ENCODE results near the gene CFAP46.

Gene CFAP46

GRCh38 chr10:132807621-132808049 is 134.7 kb downstream of the CFAP46 start:
- Histone ChIP-seq H3K18ac (ENCODE audit: low read length) (no peak overlapping the region), H3K36me3 (replicated peaks in 1 of 2; ENCODE audit: control insufficient read depth in 2 of 2, insufficient read depth in 2 of 2, low read length in 2 of 2) (no peaks in the 10 kb centered on the region), H3K14ac (ENCODE audit: low read length) (peak overlapping the region; percentile 31), H2BK12ac (ENCODE audit: low read length) (peak overlapping the region; percentile 30), H2AFZ (ENCODE audit: low read length) (no peak overlapping the region), H3K27me3 (ENCODE audit: control insufficient read depth in 3 of 3, insufficient read depth in 3 of 3, low read depth in 1 of 3, low read length in 3 of 3) (peaks cover 0 to 6% (median 0%) of the 10 kb centered on the region in 3 experiments), H4K91ac (ENCODE audit: low read depth, low read length, poor library complexity) (no peak overlapping the region), H3K4me3 (ENCODE audit: low read length in 2 of 2) (no peak overlapping the region), H3K4ac (ENCODE audit: low read length) (no peak overlapping the region), H3K4me1 (ENCODE audit: control insufficient read depth in 2 of 2, insufficient read depth in 1 of 2, low read depth in 1 of 2, low read length in 2 of 2) (peaks cover 0 to 4% of the 10 kb centered on the region in 2 donors), H2BK5ac (ENCODE audit: low read length) (no peak overlapping the region), H3K79me1 (ENCODE audit: low read depth, low read length) (no peaks in the 10 kb centered on the region), H2AK5ac (ENCODE audit: low read depth, low read length) (peak overlapping the region; percentile 53), H3K4me2 (ENCODE audit: insufficient read depth, low read length, poor library complexity, severe bottlenecking) (no peak overlapping the region), H2BK120ac (ENCODE audit: low read depth, low read length) (no peak overlapping the region), H3K27ac (replicated peaks; ENCODE audit: low read length) (no peak overlapping the region), H3K23ac (ENCODE audit: low read depth, low read length, poor library complexity) (no peak overlapping the region), H3K9me3 (replicated peaks in 1 of 2; ENCODE audit: control insufficient read depth in 2 of 2, insufficient read depth in 1 of 2, low read depth in 1 of 2, low read length in 2 of 2) (no peaks in the 10 kb centered on the region), H3K9ac (ENCODE audit: low read depth, low read length, poor library complexity) (no peak overlapping the region), H4K8ac (ENCODE audit: low read depth, low read length) (no peak overlapping the region), H2BK15ac (ENCODE audit: low read length) (no peak overlapping the region)
- no CpG with 5 or more reads among the region's 27 CpGs for WGBS, 2 donors (ENCODE audit: extremely low coverage in 2 of 2, insufficient read length in 2 of 2, insufficient replicate concordance in 1 of 2)
- DNase-seq (ENCODE audit: low spot score) = no peak

- peak overlapping the region; percentile 5 for H3K18ac ChIP-seq (ENCODE audit: low read length)
- peaks cover 6% of the 10 kb centered on the region in 2 donors for H3K9me3 ChIP-seq (replicated peaks in 1 of 2; ENCODE audit: control insufficient read depth in 2 of 2, insufficient read depth in 1 of 2, low read depth in 1 of 2, low read length in 2 of 2)
- no peak overlapping the region for H2BK12ac ChIP-seq (ENCODE audit: low read length)
- peak overlapping the region; percentile 52 for H2AK5ac ChIP-seq (ENCODE audit: low read depth, low read length)
- H3K4me2 ChIP-seq (ENCODE audit: insufficient read depth, low read length, poor library complexity, severe bottlenecking) = no peak overlapping the region
- no peak overlapping the region for H3K9ac ChIP-seq (ENCODE audit: low read depth, low read length, poor library complexity)
- H3K4me3 ChIP-seq (ENCODE audit: low read length in 2 of 2) = no peak overlapping the region
- no peak overlapping the region for H2AFZ ChIP-seq (ENCODE audit: low read length)
- no peak for DNase-seq (ENCODE audit: low spot score)
- no peak overlapping the region for H3K27ac ChIP-seq (replicated peaks; ENCODE audit: low read length)
- H3K79me1 ChIP-seq (ENCODE audit: low read depth, low read length) = no peaks in the 10 kb centered on the region
- WGBS, 2 donors (ENCODE audit: extremely low coverage in 2 of 2, insufficient read length in 2 of 2, insufficient replicate concordance in 1 of 2) = no CpG with 5 or more reads among the region's 25 CpGs
- H4K8ac ChIP-seq (ENCODE audit: low read depth, low read length) = no peak overlapping the region
- H2BK5ac ChIP-seq (ENCODE audit: low read length) = no peak overlapping the region
- no peak overlapping the region for H3K23ac ChIP-seq (ENCODE audit: low read depth, low read length, poor library complexity)
- peaks cover 0 to 4% of the 10 kb centered on the region in 2 donors for H3K4me1 ChIP-seq (ENCODE audit: control insufficient read depth in 2 of 2, insufficient read depth in 1 of 2, low read depth in 1 of 2, low read length in 2 of 2)
- no peaks in the 10 kb centered on the region for H3K36me3 ChIP-seq (replicated peaks in 1 of 2; ENCODE audit: control insufficient read depth in 2 of 2, insufficient read depth in 2 of 2, low read length in 2 of 2)
- H2BK120ac ChIP-seq (ENCODE audit: low read depth, low read length) = no peak overlapping the region
- peaks cover 0 to 6% (median 0%) of the 10 kb centered on the region in 3 experiments for H3K27me3 ChIP-seq (ENCODE audit: control insufficient read depth in 3 of 3, insufficient read depth in 3 of 3, low read depth in 1 of 3, low read length in 3 of 3)
- no peak overlapping the region for H3K14ac ChIP-seq (ENCODE audit: low read length)
- no peak overlapping the region for H4K91ac ChIP-seq (ENCODE audit: low read depth, low read length, poor library complexity)
- H3K4ac ChIP-seq (ENCODE audit: low read length) = no peak overlapping the region
- no peak overlapping the region for H2BK15ac ChIP-seq (ENCODE audit: low read length)
Measured at GRCh38 chr10:132806561-132807003, 135.8 kb downstream of the CFAP46 start.

- Histone ChIP-seq H4K91ac (ENCODE audit: low read depth, low read length, poor library complexity) (no peak overlapping the region), H3K18ac (ENCODE audit: low read length) (no peak overlapping the region), H2AK5ac (ENCODE audit: low read depth, low read length) (no peak overlapping the region), H2BK15ac (ENCODE audit: low read length) (no peak overlapping the region), H2BK5ac (ENCODE audit: low read length) (no peak overlapping the region), H2AFZ (ENCODE audit: low read length) (no peak overlapping the region), H3K14ac (ENCODE audit: low read length) (no peak overlapping the region), H4K8ac (ENCODE audit: low read depth, low read length) (no peak overlapping the region), H3K4me3 (ENCODE audit: low read length in 2 of 2) (no peak overlapping the region), H3K27ac (replicated peaks; ENCODE audit: low read length) (no peak overlapping the region), H3K36me3 (replicated peaks in 1 of 2; ENCODE audit: control insufficient read depth in 2 of 2, insufficient read depth in 2 of 2, low read length in 2 of 2) (no peaks in the 10 kb centered on the region), H3K9ac (ENCODE audit: low read depth, low read length, poor library complexity) (no peak overlapping the region), H3K79me1 (ENCODE audit: low read depth, low read length) (no peaks in the 10 kb centered on the region), H3K4ac (ENCODE audit: low read length) (no peak overlapping the region), H3K27me3 (ENCODE audit: control insufficient read depth in 3 of 3, insufficient read depth in 3 of 3, low read depth in 1 of 3, low read length in 3 of 3) (peaks cover 0 to 6% (median 0%) of the 10 kb centered on the region in 3 experiments), H2BK120ac (ENCODE audit: low read depth, low read length) (no peak overlapping the region), H3K9me3 (replicated peaks in 1 of 2; ENCODE audit: control insufficient read depth in 2 of 2, insufficient read depth in 1 of 2, low read depth in 1 of 2, low read length in 2 of 2) (peaks cover 7% of the 10 kb centered on the region in 2 donors), H3K4me2 (ENCODE audit: insufficient read depth, low read length, poor library complexity, severe bottlenecking) (no peak overlapping the region), H3K4me1 (ENCODE audit: control insufficient read depth in 2 of 2, insufficient read depth in 1 of 2, low read depth in 1 of 2, low read length in 2 of 2) (peaks cover 0 to 4% of the 10 kb centered on the region in 2 donors), H3K23ac (ENCODE audit: low read depth, low read length, poor library complexity) (no peak overlapping the region), H2BK12ac (ENCODE audit: low read length) (no peak overlapping the region)
- no peak for DNase-seq (ENCODE audit: low spot score)
- no CpG with 5 or more reads among the region's 7 CpGs for WGBS, 2 donors (ENCODE audit: extremely low coverage in 2 of 2, insufficient read length in 2 of 2, insufficient replicate concordance in 1 of 2)
Measured at GRCh38 chr10:132806110-132806509, 136.3 kb downstream of the CFAP46 start.

- no peak for DNase-seq (ENCODE audit: low spot score)
- Histone ChIP-seq H4K91ac (ENCODE audit: low read depth, low read length, poor library complexity) (no peak overlapping the region), H3K36me3 (replicated peaks in 1 of 2; ENCODE audit: control insufficient read depth in 2 of 2, insufficient read depth in 2 of 2, low read length in 2 of 2) (no peaks in the 10 kb centered on the region), H3K14ac (ENCODE audit: low read length) (no peak overlapping the region), H3K27me3 (ENCODE audit: control insufficient read depth in 3 of 3, insufficient read depth in 3 of 3, low read depth in 1 of 3, low read length in 3 of 3) (peaks cover 0 to 4% (median 0%) of the 10 kb centered on the region in 3 experiments), H3K4ac (ENCODE audit: low read length) (no peak overlapping the region), H2BK5ac (ENCODE audit: low read length) (no peak overlapping the region), H2AK5ac (ENCODE audit: low read depth, low read length) (no peak overlapping the region), H2BK15ac (ENCODE audit: low read length) (peak overlapping the region; percentile 37), H3K79me1 (ENCODE audit: low read depth, low read length) (no peaks in the 10 kb centered on the region), H4K8ac (ENCODE audit: low read depth, low read length) (no peak overlapping the region), H2AFZ (ENCODE audit: low read length) (no peak overlapping the region), H3K23ac (ENCODE audit: low read depth, low read length, poor library complexity) (no peak overlapping the region), H3K18ac (ENCODE audit: low read length) (peak overlapping the region; percentile 83), H3K4me3 (ENCODE audit: low read length in 2 of 2) (no peak overlapping the region), H2BK120ac (ENCODE audit: low read depth, low read length) (no peak overlapping the region), H3K27ac (replicated peaks; ENCODE audit: low read length) (no peak overlapping the region), H3K9me3 (replicated peaks in 1 of 2; ENCODE audit: control insufficient read depth in 2 of 2, insufficient read depth in 1 of 2, low read depth in 1 of 2, low read length in 2 of 2) (peaks cover 7% of the 10 kb centered on the region in 2 donors), H2BK12ac (ENCODE audit: low read length) (no peak overlapping the region), H3K4me2 (ENCODE audit: insufficient read depth, low read length, poor library complexity, severe bottlenecking) (no peak overlapping the region), H3K4me1 (ENCODE audit: control insufficient read depth in 2 of 2, insufficient read depth in 1 of 2, low read depth in 1 of 2, low read length in 2 of 2) (peaks cover 0 to 3% of the 10 kb centered on the region in 2 donors), H3K9ac (ENCODE audit: low read depth, low read length, poor library complexity) (no peak overlapping the region)
- WGBS, 2 donors (ENCODE audit: extremely low coverage in 2 of 2, insufficient read length in 2 of 2, insufficient replicate concordance in 1 of 2) = no CpG with 5 or more reads among the region's 21 CpGs
Measured at GRCh38 chr10:132805599-132805998, 136.8 kb downstream of the CFAP46 start.

Data from neuronal stem cell (in vitro differentiated cells).